Stimulated activated CD4-positive, alpha-beta T cell treated with anti-CD3 and anti-CD28 coated beads, Interleukin-2, amount 100 ng/mL, for 24 hours (primary cell): ENCODE measurements around the gene SUGT1.

Source experiments
- DNase-seq, 2 donors: peaks; one replicate each; pipeline ENCODE4 v3.0.0-alpha.2; 2020

SUGT1 gene

DNA sequence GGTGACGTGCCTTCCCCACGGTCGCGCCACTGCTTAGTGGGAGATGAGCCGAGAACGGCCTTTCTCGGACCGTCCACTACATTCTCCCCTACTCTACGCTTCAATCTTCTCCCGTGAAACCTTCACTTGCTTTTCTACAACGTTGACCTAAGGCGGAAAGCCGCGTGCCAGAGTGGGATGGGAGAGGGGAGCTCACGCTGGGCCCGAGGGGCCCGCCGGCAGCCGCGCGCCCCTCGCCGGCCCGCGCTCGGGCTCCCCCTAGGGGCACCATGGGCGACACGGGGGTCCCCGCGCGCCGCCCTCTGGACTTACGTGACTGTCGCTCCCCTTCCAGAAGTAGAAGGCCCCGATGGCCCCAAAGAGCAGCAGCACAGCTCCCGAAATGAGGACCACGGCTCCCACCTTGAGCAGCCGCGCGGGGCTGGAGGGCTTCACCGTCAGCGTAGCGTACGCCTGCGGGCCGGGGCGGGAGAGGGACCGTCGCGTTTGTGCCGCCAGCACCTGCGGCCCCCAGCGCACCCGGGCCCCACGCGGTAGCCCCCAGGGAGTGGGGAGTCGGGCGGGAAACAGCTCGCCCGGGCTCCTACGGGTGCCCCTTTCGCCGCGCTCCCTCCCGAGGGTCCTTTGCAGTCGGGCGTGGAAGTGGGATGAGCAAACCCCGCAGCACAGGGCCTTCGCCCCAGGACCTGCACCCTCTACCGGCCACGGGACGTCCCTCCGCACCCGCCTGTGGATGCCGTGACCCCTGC is 86.3 kb downstream of the SUGT1 start:
- peak in 1 of 2 donors; percentile 42 for DNase-seq

- DNase-seq, result peak in 1 of 2 donors; percentile 2
Measured at GRCh38 chr13:52739468-52740071, 86.9 kb downstream of the SUGT1 start, which contains the start of gene CNMD. Gene CNMD (minus strand): TSS chr13:52739820. CDS start chr13:52739701, 119 bp downstream.

DNA sequence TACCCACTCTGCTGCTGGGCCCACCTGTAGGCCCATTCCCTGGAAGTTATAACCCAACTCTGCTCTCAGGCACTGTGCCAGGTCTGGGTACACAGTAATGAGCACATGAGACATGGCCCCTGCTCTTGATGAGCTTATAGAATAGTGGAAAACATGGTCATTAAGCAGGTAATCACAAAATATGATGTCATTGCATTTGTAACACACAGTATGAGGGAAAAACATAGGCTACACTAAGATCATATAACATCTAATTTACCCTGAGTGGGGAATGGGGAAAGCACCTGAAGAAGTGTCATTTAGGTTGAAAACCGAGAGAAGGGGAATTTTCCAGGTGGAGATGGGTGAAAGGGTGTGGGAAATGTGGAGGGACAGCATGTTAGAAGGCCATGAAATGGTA is 90.9 kb downstream of the SUGT1 start:
- DNase-seq, result no peak

- no peak for DNase-seq
Measured at GRCh38 chr13:52743988-52744387, 91.4 kb downstream of the SUGT1 start.

GRCh38 chr13:52744842-52745375 is 92.3 kb downstream of the SUGT1 start:
- DNase-seq, result no peak

DNA sequence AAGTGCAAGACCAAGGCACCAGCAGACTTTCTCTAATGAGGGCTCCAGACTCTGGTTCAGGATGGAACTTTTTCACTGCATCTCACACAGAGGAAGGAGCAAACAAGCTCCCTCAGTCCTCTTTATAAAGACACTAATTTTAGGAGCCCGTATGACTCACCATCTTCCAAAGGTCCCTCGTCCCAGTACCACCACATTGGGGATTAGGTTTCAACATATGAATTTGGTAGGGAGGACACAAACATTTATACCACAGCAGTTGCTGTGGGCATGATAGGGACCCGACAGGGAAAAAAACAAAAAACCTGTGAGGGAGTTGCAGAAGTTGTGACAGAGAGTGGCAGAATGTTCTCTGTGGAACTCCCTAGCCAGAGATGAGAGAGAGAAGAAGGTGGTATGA is 93.5 kb downstream of the SUGT1 start:
- DNase-seq, result no peak

DNA sequence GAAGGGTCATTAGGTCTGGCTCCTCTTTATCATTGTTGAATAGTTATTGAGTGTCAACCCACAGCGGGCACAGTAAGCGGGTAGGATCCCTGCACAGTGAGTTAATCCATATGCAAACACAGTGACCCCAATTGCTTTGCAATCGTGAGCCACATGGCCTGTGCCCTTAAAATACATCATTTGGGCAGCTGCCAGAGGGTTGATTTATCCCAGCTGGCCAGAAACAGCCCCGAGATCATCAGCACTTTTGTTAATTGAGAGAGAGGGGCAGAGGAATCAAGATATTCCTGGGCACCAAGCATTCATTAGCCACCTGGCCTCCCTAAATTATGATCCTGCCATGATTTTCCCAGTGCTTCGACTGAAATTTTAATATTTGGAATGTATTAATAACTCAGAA is 96.8 kb downstream of the SUGT1 start:
- DNase-seq, result no peak
